ENCODE measurements around the gene TRIM4.
"Not testable (repeated sequence)": the region's sequence is repeated elsewhere in the genome, so short reads cannot be mapped to it uniquely, and the experiment has no call there.

TRIM4 gene

DNA sequence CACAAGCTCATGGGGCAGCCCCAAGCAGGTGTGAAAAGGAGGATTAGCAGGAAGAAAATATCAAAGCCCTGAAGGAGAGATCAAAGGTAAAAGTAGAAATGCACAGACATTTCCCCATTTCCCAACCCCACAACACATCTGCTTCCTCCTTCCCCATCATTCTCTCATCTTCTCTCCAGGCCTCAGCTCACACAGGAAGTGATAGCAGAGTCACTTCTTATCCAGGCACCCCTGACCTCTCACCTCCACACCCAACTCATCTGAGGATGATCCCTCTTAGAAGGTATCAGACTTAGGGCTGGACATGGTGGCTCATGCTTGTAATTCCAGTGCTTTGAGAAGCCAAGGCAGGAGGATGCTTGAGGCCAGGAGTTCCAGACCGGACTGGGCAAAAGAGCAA, 28.3 kb upstream of the TRIM4 start:
- TF ChIP-seq CTCF (IDR thresholded peaks at IDR 0.05; ENCODE audit: low read depth, low read length) = no peak

GRCh38 chr7:99944497-99945070, 25.3 kb upstream of the TRIM4 start:
- no peak for DNase-seq (ENCODE audit: extremely low read depth, low read depth)
- TF ChIP-seq CTCF (IDR thresholded peaks at IDR 0.05; ENCODE audit: low read depth, low read length) = no peak

More for the DNA sequence above, 28.3 kb upstream of the TRIM4 start:
- no peak for DNase-seq (ENCODE audit: extremely low read depth, low read depth)

DNA sequence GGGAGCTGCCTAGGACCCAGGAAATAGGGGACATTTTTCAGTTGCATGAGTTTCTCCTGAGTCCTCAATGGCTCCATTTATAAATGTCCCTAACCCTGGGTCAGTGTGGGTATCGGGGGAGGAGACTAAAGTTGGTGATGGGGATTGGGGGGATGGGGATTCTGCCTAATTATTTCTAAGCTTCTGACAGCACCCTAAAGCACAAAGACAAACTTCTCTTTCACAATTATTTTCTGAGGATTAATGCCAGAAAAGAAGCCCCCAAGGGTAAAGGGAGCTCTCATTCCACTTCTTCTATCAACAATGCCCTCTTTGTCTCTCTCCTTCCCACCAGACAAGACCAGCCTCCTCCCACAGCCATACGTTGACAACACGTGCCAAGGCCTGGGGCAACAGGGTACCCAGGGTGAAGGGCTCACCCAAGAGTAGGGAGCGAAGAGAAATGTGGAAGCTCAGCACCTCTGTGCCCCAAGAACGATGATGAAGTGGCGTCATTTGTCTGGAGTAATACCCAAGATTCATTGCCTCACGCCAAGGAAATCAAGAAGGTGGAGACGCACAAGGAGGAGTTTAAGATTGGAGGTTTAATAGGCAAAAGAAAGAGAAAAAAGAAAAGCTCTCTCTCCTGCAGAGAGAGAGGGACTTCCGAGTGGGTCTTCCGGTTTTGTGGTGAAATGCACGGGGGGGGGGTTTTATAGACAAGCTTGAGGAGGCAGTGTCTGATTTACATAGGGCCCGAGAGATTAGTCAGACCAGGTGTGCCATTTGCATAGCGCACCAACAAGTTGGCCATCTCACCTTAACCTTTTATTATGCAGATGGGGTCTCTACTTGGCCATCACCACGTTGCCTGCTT, 24.5 kb upstream of the TRIM4 start:
- no peak for DNase-seq (ENCODE audit: extremely low read depth, low read depth)
- TF ChIP-seq CTCF (IDR thresholded peaks at IDR 0.05; ENCODE audit: low read depth, low read length) = no peak

GRCh38 chr7:99938296-99938695, 19.0 kb upstream of the TRIM4 start:
- no peak for TF ChIP-seq CTCF (IDR thresholded peaks at IDR 0.05; ENCODE audit: low read depth, low read length)

GRCh38 chr7:99935009-99935408, 15.7 kb upstream of the TRIM4 start:
- not testable (repeated sequence) for DNase-seq (ENCODE audit: extremely low read depth, low read depth)

More at GRCh38 chr7:99938296-99938695, 19.0 kb upstream of the TRIM4 start:
- no peak for DNase-seq (ENCODE audit: extremely low read depth, low read depth)

DNA sequence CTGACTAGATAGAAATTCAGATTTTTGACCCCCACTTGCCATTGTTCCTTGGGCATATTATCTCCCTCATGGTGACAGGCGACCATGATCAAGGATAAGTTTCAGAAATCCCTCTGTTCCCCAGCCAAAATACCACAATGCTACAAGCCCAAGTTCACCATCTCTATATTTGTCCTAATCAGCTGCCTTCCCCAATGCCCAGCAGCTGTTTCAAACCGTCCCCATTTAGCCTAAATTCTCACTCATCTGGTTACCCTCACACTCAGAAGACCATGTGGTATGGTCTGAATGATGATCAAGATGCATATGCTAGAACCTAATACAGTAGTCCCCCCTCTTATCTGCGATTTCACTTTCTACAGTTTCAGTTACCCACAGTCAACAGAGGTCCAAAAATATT, 11.0 kb upstream of the TRIM4 start:
- TF ChIP-seq CTCF (IDR thresholded peaks at IDR 0.05; ENCODE audit: low read depth, low read length) = no peak

DNA sequence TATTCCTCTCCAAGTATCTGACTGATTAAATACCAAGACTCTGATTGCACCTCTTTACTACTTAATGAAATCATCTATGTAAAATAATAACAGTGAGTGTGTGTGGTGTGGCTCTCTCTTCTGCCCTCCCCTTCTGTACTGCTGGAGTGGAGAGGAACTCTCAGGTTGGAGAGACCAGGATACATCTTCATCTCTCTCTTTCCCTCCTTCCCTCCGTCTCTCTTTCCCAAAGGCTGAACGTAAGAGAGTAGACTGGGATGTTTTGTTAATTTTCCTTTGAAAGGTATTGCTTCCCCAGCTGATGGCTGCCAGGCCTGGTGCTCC, 10.4 kb upstream of the TRIM4 start:
- no peak for DNase-seq (ENCODE audit: extremely low read depth, low read depth)
- TF ChIP-seq CTCF (IDR thresholded peaks at IDR 0.05; ENCODE audit: low read depth, low read length) = no peak

More for the DNA sequence above, 11.0 kb upstream of the TRIM4 start:
- DNase-seq (ENCODE audit: extremely low read depth, low read depth) = no peak
